GM19468 (cell line): ENCODE measurements around the gene KCNJ12.

Source experiments
- ATAC-seq: cut with Tn5 transposase; IDR thresholded peaks from one replicate; pipeline ENCODE4 v1.9.1; 2021; ENCODE audit warnings: mild to moderate bottlenecking, moderate library complexity, moderate number of reproducible peaks; ENCODE audit not compliant: unreplicated experiment; ENCODE audit errors: extremely low read depth

Gene KCNJ12

GRCh38 chr17:21463204-21463661, 87.1 kb downstream of the KCNJ12 start:
- no peak for ATAC-seq

GRCh38 chr17:21463779-21464407, 87.7 kb downstream of the KCNJ12 start:
- ATAC-seq, result no peak

GRCh38 chr17:21464611-21465021, 88.5 kb downstream of the KCNJ12 start:
- no peak for ATAC-seq

- no peak for ATAC-seq
Measured at GRCh38 chr17:21466550-21466949, 90.4 kb downstream of the KCNJ12 start.

- no peak for ATAC-seq
Measured at GRCh38 chr17:21467196-21467595, 91.0 kb downstream of the KCNJ12 start.

- ATAC-seq, result no peak
Measured at GRCh38 chr17:21467739-21468490, 91.8 kb downstream of the KCNJ12 start.
